Mesenchymal stem cell (in vitro differentiated cells and primary cell): Measurements from ENCODE around the gene NETO1.

Experiments used
- DNase-seq: peaks from one replicate; pipeline ENCODE4 v3.0.0-alpha.2; 2013
- H2AFZ ChIP-seq: one replicate; pipeline ENCODE4 v1.6.1; 2013; ENCODE audit warnings: low read depth, mild to moderate bottlenecking, control low read depth, inconsistent platforms, low read length, moderate library complexity
- H2AK5ac ChIP-seq: 2 replicates; pipeline ENCODE4 v1.6.1; 2013; ENCODE audit warnings: low read length, moderate library complexity, mild to moderate bottlenecking, inconsistent platforms; ENCODE audit not compliant: severe bottlenecking
- H2BK120ac ChIP-seq: one replicate; pipeline ENCODE4 v1.6.1; 2013; ENCODE audit warnings: low read depth, mild to moderate bottlenecking, inconsistent platforms, low read length, moderate library complexity
- H2BK12ac ChIP-seq, 2 experiments: one replicate each; pipeline ENCODE4 v1.6.1; 2013; ENCODE audit warnings: inconsistent platforms in 2 of 2, low read length in 2 of 2, mild to moderate bottlenecking in 2 of 2, moderate library complexity in 2 of 2, control low read depth in 1 of 2
- H2BK15ac ChIP-seq: one replicate; pipeline ENCODE4 v1.6.1; 2013; ENCODE audit warnings: mild to moderate bottlenecking, low read depth, inconsistent platforms; ENCODE audit not compliant: poor library complexity, severe bottlenecking
- H2BK5ac ChIP-seq: 2 replicates; pipeline ENCODE4 v1.6.1; 2013; ENCODE audit warnings: low read depth, mild to moderate bottlenecking, low read length, control low read depth, inconsistent platforms; ENCODE audit not compliant: poor library complexity, severe bottlenecking
- H3K14ac ChIP-seq, 2 experiments: one replicate each; pipeline ENCODE4 v1.6.1; 2013; ENCODE audit warnings: inconsistent platforms in 2 of 2, low read length in 2 of 2, control low read depth in 1 of 2, mild to moderate bottlenecking in 1 of 2, moderate library complexity in 1 of 2
- H3K18ac ChIP-seq, 2 experiments: one replicate each; pipeline ENCODE4 v1.6.1; 2013; ENCODE audit warnings: inconsistent platforms in 2 of 2, low read length in 2 of 2, control low read depth in 1 of 2, low read depth in 1 of 2, mild to moderate bottlenecking in 1 of 2
- H3K23ac ChIP-seq, 2 experiments: one replicate each; pipeline ENCODE4 v1.6.1; 2013; ENCODE audit warnings: inconsistent platforms in 2 of 2, low read length in 2 of 2, mild to moderate bottlenecking in 2 of 2, moderate library complexity in 2 of 2, control low read depth in 1 of 2
- H3K27ac ChIP-seq: 2 replicates; pipeline ENCODE4 v1.5.1; 2013; ENCODE audit warnings: mild to moderate bottlenecking, moderate library complexity, low read length, control low read depth, inconsistent platforms; ENCODE audit not compliant: poor library complexity, severe bottlenecking
- H3K27me3 ChIP-seq, 2 experiments: 2 replicates each; pipeline versions ENCODE4 v1.6.1 to v1.7.0; 2013; ENCODE audit warnings: low read length in 2 of 2, mild to moderate bottlenecking in 2 of 2, moderate library complexity in 2 of 2, control low read depth in 1 of 2, inconsistent platforms in 1 of 2; ENCODE audit not compliant: control insufficient read depth in 1 of 2, insufficient read depth in 1 of 2
- H3K36me3 ChIP-seq, 2 experiments: 2 replicates each; pipeline versions ENCODE4 v1.6.1 to v1.7.0; 2013; ENCODE audit warnings: low read length in 2 of 2, control low read depth in 1 of 2, inconsistent platforms in 1 of 2, low read depth in 1 of 2, mild to moderate bottlenecking in 1 of 2; ENCODE audit not compliant: insufficient read depth in 2 of 2, control insufficient read depth in 1 of 2
- H3K4ac ChIP-seq, 2 experiments: one replicate each; pipeline ENCODE4 v1.6.1; 2013; ENCODE audit warnings: inconsistent platforms in 2 of 2, low read length in 2 of 2, mild to moderate bottlenecking in 2 of 2, moderate library complexity in 2 of 2, control low read depth in 1 of 2, low read depth in 1 of 2
- H3K4me1 ChIP-seq: 2 replicates; pipeline ENCODE4 v1.6.1; 2013; ENCODE audit warnings: low read depth, low read length, control low read depth; ENCODE audit not compliant: control insufficient read depth, insufficient read depth
- H3K4me2 ChIP-seq: 2 replicates; pipeline ENCODE4 v1.6.1; 2013; ENCODE audit warnings: low read length, mild to moderate bottlenecking, inconsistent platforms; ENCODE audit not compliant: poor library complexity, severe bottlenecking
- H3K4me3 ChIP-seq, 2 experiments: 2 replicates each; pipeline versions ENCODE4 v1.5.1 to v1.7.0; 2013; ENCODE audit warnings: low read length in 2 of 2, mild to moderate bottlenecking in 2 of 2, control low read depth in 1 of 2, low read depth in 1 of 2; ENCODE audit not compliant: insufficient read depth in 1 of 2
- H3K79me1 ChIP-seq: replicated peaks from 2 replicates; pipeline ENCODE4 v1.6.1; 2013; ENCODE audit warnings: mild to moderate bottlenecking, control low read depth, low read length, inconsistent platforms; ENCODE audit not compliant: poor library complexity, severe bottlenecking
- H3K9ac ChIP-seq: 2 replicates; pipeline ENCODE4 v1.7.0; 2013; ENCODE audit warnings: mild to moderate bottlenecking, low read length, moderate library complexity
- H3K9me3 ChIP-seq: 2 replicates; pipeline ENCODE4 v1.7.0; 2013; ENCODE audit warnings: mild to moderate bottlenecking, low read length; ENCODE audit not compliant: control insufficient read depth
- H4K8ac ChIP-seq: one replicate; pipeline ENCODE4 v1.6.1; 2013; ENCODE audit warnings: inconsistent platforms, mild to moderate bottlenecking, low read length, moderate library complexity
- H4K91ac ChIP-seq: one replicate; pipeline ENCODE4 v1.6.1; 2013; ENCODE audit warnings: mild to moderate bottlenecking, low read length, inconsistent platforms
- WGBS: methylation state at CpG from one replicate; pipeline ENCODE4 v1.1.7; 2013; ENCODE audit warnings: mixed read lengths; 5-methylcytosine and 5-hydroxymethylcytosine counted together

The NETO1 gene

DNA sequence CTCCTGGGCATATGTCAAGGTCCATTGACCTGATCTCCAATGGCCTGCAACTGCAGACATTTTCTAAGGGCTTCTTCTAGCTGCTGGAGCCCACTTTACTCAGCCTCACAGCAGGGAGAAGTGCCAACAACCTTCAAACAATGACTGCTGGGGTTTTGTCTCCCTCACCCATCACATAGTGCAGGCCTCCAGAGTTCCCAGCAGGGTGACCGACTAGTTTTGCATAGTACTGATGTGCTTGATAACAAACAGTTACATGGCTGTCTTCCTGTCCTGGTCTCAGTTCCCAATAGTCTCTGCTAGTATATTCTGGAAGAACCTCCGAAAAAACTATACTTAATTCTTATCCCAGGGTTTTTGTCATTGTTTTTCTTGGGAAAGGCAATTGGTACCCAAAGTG is 10.4 kb upstream of the NETO1 start:
- WGBS = 43% methylated on average over 1 of the region's 2 CpGs
- no peak for DNase-seq
- no peak overlapping the region for H3K23ac ChIP-seq

DNA sequence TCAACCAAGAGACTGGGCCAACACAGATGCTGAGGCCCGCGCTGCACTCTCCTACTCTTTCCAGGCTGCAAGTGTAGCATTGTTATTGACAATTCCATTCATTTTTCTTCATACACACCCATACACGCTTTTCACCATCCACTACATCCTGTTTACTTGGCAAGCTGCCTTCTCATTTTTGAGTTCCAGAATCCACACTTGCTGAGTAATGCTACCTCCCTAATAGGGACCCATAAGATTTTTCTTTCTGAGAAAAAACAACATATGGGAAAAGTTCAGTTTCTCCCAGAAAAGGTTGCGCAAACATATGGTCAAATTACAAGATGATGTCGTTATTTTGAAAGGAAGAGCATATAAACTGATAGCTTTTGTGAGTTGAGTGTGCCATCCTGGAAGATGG is 3.3 kb upstream of the NETO1 start:
- 73% methylated on average over 5 of the region's 5 CpGs for WGBS
- Histone ChIP-seq H3K36me3 (no peaks in the 10 kb centered on the region), H3K9ac (no peak overlapping the region), H3K9me3 (no peaks in the 10 kb centered on the region), H2BK120ac (no peak overlapping the region), H2AFZ (no peak overlapping the region), H3K23ac (no peak overlapping the region), H3K4me1 (peaks cover 27% of the 10 kb centered on the region), H3K4ac (no peak overlapping the region), H3K4me3 (no peak overlapping the region), H3K18ac (no peak overlapping the region), H3K27ac (no peak overlapping the region), H3K14ac (no peak overlapping the region), H4K8ac (no peak overlapping the region), H2BK12ac (no peak overlapping the region), H2AK5ac (no peak overlapping the region), H2BK15ac (no peak overlapping the region), H4K91ac (no peak overlapping the region), H2BK5ac (no peak overlapping the region), H3K27me3 (peaks cover 0 to 22% of the 10 kb centered on the region in 2 experiments), H3K4me2 (no peak overlapping the region), H3K79me1 (peaks cover 5% of the 10 kb centered on the region)
- no peak for DNase-seq

More for the DNA sequence above, 10.4 kb upstream of the NETO1 start:
- Histone ChIP-seq H2BK12ac (no peak overlapping the region), H3K9ac (no peak overlapping the region), H2AK5ac (no peak overlapping the region), H4K8ac (no peak overlapping the region), H3K14ac (no peak overlapping the region), H3K4me2 (no peak overlapping the region), H3K18ac (no peak overlapping the region), H3K4me3 (no peak overlapping the region), H3K79me1 (no peaks in the 10 kb centered on the region), H2BK15ac (no peak overlapping the region), H3K27me3 (no peaks in the 10 kb centered on the region), H3K27ac (no peak overlapping the region), H2BK120ac (no peak overlapping the region), H4K91ac (no peak overlapping the region), H2AFZ (no peak overlapping the region), H2BK5ac (no peak overlapping the region), H3K4me1 (no peaks in the 10 kb centered on the region), H3K36me3 (no peaks in the 10 kb centered on the region), H3K9me3 (peaks cover 4% of the 10 kb centered on the region), H3K4ac (no peak overlapping the region)

DNA sequence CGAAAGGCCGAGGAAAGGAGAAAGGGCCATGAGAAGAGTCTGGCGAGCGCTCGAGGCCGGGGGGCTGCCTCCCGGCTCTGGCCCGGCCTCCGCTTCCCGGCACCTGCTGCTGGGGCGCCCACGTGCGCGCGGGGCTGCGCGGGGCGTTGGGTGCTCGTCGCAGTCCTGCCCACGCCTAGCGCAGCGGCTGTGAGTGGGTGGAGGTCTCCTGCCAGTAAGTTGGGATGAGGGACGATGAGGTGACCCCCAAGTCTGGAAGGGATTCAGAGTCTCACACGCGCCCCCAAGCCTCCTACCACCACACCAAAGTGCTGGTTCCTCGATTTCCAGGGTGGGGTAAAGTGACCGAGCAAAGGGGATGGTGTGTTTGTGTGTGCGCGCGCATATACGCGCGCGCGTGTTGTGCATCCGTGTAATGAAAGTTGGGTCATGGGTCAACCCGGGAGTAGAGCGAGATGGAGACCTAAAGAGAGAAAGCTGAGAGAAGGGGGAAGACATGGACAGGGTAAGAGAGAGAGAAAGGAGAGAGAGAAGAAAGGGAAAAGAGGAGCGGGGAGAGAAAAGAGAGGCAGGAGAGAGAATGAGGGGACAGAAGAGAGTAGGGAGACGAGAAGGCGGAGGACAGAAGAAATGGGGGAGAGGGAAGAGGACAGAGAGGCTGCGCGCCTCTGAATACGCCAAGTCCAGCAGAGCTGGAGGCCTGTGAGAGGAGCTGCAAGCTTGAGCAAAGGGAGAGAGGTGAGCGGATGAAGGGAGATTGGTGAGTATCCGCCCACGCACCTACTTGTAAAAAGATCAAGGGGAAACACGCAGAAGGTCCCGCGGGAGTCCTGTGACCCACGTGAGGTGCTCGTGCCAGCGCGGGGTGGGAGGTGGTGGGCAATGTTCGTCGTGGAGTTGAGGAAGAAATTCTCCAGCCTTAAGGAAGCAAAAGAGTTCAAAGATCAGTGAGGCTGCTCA is 1.7 kb upstream of the NETO1 start:
- Histone ChIP-seq H2BK5ac (no peak overlapping the region), H3K23ac (no peak overlapping the region), H3K9me3 (no peaks in the 10 kb centered on the region), H3K36me3 (no peaks in the 10 kb centered on the region), H3K27me3 (peaks cover 0 to 30% of the 10 kb centered on the region in 2 experiments), H3K18ac (no peak overlapping the region), H3K9ac (no peak overlapping the region), H2BK15ac (no peak overlapping the region), H3K4ac (no peak overlapping the region), H3K4me3 (peak overlapping the region in 1 of 2 experiments; percentile 64), H3K79me1 (peaks cover 5% of the 10 kb centered on the region), H3K14ac (no peak overlapping the region), H3K4me1 (peaks cover 27% of the 10 kb centered on the region), H4K91ac (no peak overlapping the region), H2AFZ (no peak overlapping the region), H3K4me2 (peak overlapping the region; percentile 100), H2BK12ac (no peak overlapping the region), H2AK5ac (no peak overlapping the region), H2BK120ac (no peak overlapping the region), H3K27ac (no peak overlapping the region), H4K8ac (no peak overlapping the region)
- no peak for DNase-seq
- WGBS = 14% methylated on average over 46 of the region's 57 CpGs

DNA sequence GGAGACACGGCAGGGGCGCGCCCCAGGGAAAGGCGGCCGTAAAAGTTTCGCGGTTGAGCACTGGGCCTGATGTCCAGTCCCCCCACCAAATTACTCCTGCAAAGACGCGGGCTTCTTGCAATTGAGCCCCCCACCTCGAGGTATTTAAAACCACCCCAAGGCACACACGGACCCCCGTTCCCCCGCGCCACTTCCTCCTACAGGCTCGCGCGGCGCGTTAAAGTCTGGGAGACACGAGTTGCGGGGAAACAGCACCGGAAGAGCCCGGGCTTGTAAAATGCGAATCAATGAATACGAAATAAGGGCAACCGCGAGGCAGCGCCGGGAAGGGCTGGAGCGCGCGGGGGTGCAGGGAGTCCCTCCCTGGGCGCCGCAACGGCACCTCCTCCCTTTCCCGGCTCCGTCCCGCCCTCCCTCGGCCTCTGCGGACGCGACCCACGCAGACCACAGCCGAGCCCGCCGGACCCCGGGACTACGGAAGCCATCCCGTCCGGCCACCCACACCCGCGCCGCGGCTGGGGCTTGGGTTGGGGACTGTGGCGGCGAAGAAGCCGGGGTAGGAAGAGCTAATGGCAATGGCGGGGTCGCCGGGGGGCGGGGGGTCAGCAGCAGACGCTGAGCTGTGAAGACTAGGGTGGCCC is 918 bp upstream of the NETO1 start:
- Histone ChIP-seq H3K18ac (no peak overlapping the region), H3K4me1 (peaks cover 27% of the 10 kb centered on the region), H3K14ac (no peak overlapping the region), H2BK15ac (no peak overlapping the region), H4K8ac (no peak overlapping the region), H4K91ac (no peak overlapping the region), H3K23ac (no peak overlapping the region), H2BK120ac (no peak overlapping the region), H2AFZ (no peak overlapping the region), H3K9ac (no peak overlapping the region), H2AK5ac (no peak overlapping the region), H3K9me3 (no peaks in the 10 kb centered on the region), H3K4me3 (peak overlapping the region in 1 of 2 experiments; percentile 64), H2BK12ac (no peak overlapping the region), H3K4ac (no peak overlapping the region), H3K36me3 (no peaks in the 10 kb centered on the region), H3K27ac (no peak overlapping the region), H3K27me3 (peaks cover 0 to 30% of the 10 kb centered on the region in 2 experiments), H3K79me1 (peaks cover 5% of the 10 kb centered on the region), H2BK5ac (no peak overlapping the region), H3K4me2 (peak overlapping the region; percentile 100)
- DNase-seq = peak; percentile 9
- under 1% methylated on average over 49 of the region's 62 CpGs for WGBS
